ENCODE data around the gene GLIS2. TPM values are rescaled to one million over a fixed set of nuclear protein-coding genes. Genes with fewer than 3 reads are reported as not detected.

Gene GLIS2
- polyA plus RNA-seq (2013, experiment 1 of 2; ENCODE audit: insufficient read length): 18.0 TPM
- polyA plus RNA-seq (2013, experiment 2 of 2; ENCODE audit: insufficient read length): 19.4 TPM

- peak; percentile 87 for DNase-seq
Measured at GRCh38 chr16:4315186-4316107, at the start of gene GLIS2. Gene GLIS2, plus strand, starts transcription at chr16:4316067. Its CDS starts 16,214 bp downstream, at chr16:4332281.

GRCh38 chr16:4266372-4266771 lies 49.5 kb upstream of the GLIS2 start:
- no peak for DNase-seq

- DNase-seq: no peak
Measured at GRCh38 chr16:4270091-4270490, 45.8 kb upstream of the GLIS2 start.

- DNase-seq: no peak
Measured at GRCh38 chr16:4270595-4270994, 45.3 kb upstream of the GLIS2 start.

GRCh38 chr16:4271176-4272113 lies 44.4 kb upstream of the GLIS2 start:
- DNase-seq: peak; percentile 92

- peak; percentile 37 for DNase-seq
Measured at GRCh38 chr16:4272114-4272956, 43.5 kb upstream of the GLIS2 start.

- DNase-seq: peak; percentile 36
Measured at GRCh38 chr16:4273858-4274311, 42.0 kb upstream of the GLIS2 start.

- DNase-seq: no peak
Measured at GRCh38 chr16:4275861-4276260, 40.0 kb upstream of the GLIS2 start.

GRCh38 chr16:4277987-4278513 lies 37.8 kb upstream of the GLIS2 start:
- no peak for DNase-seq

- no peak for DNase-seq
Measured at GRCh38 chr16:4280625-4281024, 35.2 kb upstream of the GLIS2 start.

GRCh38 chr16:4283441-4283840 lies 32.4 kb upstream of the GLIS2 start:
- DNase-seq: no peak

- DNase-seq: peak; percentile 41
Measured at GRCh38 chr16:4283939-4284338, 31.9 kb upstream of the GLIS2 start.

GRCh38 chr16:4285167-4285566 lies 30.7 kb upstream of the GLIS2 start:
- DNase-seq: no peak

GRCh38 chr16:4288148-4288921 lies 27.5 kb upstream of the GLIS2 start:
- DNase-seq: peak; percentile 53

GRCh38 chr16:4290236-4290830 lies 25.5 kb upstream of the GLIS2 start:
- peak; percentile 47 for DNase-seq

- DNase-seq: no peak
Measured at GRCh38 chr16:4291699-4292098, 24.2 kb upstream of the GLIS2 start.

- no peak for DNase-seq
Measured at GRCh38 chr16:4293181-4293716, 22.6 kb upstream of the GLIS2 start.

- peak; percentile 79 for DNase-seq
Measured at GRCh38 chr16:4293822-4294457, 21.9 kb upstream of the GLIS2 start.

GRCh38 chr16:4295581-4295980 lies 20.3 kb upstream of the GLIS2 start:
- DNase-seq: no peak

GRCh38 chr16:4297480-4297879 lies 18.4 kb upstream of the GLIS2 start:
- no peak for DNase-seq
